ENCODE data around the gene PARD3.

DNA sequence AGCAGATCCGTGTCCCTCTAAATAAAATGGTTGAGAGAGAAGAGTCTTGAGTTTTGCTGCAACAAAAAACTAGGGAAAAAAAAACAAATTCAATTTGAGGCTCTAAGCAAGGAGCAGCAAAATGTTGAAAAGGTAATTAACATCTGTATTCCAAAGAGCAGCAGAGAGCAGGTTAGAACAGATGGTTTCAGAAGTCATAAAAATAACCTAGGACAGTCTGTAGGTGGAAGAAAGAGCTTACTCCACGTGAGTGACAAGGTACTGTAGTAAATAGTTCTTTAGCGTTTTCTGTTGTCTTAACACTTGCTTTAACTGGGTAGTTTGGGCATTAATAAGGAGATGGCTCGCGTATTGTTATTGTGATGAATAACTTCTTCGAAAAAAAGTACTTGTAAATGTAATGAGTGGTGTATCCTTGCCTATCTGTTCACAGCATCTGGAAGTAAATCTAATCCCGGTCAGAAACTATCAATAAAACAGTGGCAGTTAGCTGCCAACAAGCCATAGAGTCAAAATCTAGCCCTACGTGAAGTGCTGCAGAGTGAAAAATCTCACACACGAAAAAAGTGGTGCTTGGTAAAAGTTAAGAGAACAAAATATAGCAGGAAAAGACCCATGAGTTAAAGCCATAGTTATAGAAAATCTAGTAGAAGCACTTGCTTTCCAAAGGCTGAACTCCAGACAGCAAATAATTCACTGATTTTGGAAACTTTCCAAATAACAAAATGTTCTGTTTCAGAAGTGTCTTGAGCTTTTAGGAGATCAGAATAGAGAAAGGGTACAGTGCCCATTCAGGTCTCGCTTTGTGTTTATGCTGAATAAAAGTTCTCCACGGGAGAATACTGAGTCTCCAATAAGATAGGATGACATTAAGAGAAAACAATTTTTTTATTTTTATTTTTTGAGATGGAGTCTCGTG lies 49.3 kb upstream of the PARD3 start:
- TF ChIP-seq, protein P1, sequence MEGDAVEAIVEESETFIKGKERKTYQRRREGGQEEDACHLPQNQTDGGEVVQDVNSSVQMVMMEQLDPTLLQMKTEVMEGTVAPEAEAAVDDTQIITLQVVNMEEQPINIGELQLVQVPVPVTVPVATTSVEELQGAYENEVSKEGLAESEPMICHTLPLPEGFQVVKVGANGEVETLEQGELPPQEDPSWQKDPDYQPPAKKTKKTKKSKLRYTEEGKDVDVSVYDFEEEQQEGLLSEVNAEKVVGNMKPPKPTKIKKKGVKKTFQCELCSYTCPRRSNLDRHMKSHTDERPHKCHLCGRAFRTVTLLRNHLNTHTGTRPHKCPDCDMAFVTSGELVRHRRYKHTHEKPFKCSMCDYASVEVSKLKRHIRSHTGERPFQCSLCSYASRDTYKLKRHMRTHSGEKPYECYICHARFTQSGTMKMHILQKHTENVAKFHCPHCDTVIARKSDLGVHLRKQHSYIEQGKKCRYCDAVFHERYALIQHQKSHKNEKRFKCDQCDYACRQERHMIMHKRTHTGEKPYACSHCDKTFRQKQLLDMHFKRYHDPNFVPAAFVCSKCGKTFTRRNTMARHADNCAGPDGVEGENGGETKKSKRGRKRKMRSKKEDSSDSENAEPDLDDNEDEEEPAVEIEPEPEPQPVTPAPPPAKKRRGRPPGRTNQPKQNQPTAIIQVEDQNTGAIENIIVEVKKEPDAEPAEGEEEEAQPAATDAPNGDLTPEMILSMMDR (IDR thresholded peaks at IDR 0.05) = no peak
- TF ChIP-seq POLR2A (IDR thresholded peaks at IDR 0.05) = no peak
